Activated T-cell treated with anti-CD3 and anti-CD28 coated beads, Interleukin-2, amount 50 U/mL, for 24 hours (primary cell): ENCODE results near the gene CUL7.
"Not testable (repeated sequence)": the region's sequence is repeated elsewhere in the genome, so short reads cannot be mapped to it uniquely, and the experiment has no call there.

Experiments
- DNase-seq: peaks from one replicate; pipeline ENCODE4 v3.0.0-alpha.2; 2020
- H3K27ac Mint-ChIP-seq: 2 replicates; pipeline ENCODE4 v1.8.0; 2020; ENCODE audit warnings: mild to moderate bottlenecking, mixed read lengths
- H3K27me3 Mint-ChIP-seq: 2 replicates; pipeline ENCODE4 v1.8.0; 2020; ENCODE audit warnings: mixed read lengths
- H3K36me3 Mint-ChIP-seq: 2 replicates; pipeline ENCODE4 v1.8.0; 2020; ENCODE audit warnings: low read depth, mixed read lengths
- H3K4me1 Mint-ChIP-seq: 2 replicates; pipeline ENCODE4 v1.8.0; 2020; ENCODE audit warnings: low read depth, mixed read lengths
- H3K4me3 Mint-ChIP-seq: 2 replicates; pipeline ENCODE4 v1.8.0; 2020; ENCODE audit warnings: mild to moderate bottlenecking, moderate library complexity, mixed read lengths
- H3K9me3 Mint-ChIP-seq: 2 replicates; pipeline ENCODE4 v1.8.0; 2020; ENCODE audit warnings: mixed read lengths

Gene CUL7

DNA sequence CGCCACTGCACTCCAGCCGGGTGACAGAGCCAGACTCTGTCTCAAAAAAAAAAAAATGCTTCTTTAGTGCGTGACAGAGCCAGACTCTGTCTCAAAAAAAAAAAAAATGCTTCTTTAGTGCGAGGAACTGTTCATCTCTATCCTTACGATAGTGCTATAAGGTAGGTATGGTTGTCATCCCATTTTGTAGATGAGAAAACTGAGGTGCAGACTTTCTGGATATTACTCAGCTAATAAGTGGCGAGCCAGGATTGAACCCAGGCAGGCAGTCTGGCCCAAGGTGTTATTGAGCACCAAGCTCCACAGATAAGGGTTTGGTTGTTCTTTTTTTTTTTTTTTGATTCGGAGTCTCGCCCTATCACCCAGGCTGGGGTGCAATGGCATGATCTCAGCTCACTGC, 51.8 kb downstream of the CUL7 start:
- H3K4me1 Mint-ChIP-seq = peaks cover 4% of the 10 kb centered on the region
- no peak overlapping the region for H3K27ac Mint-ChIP-seq
- no peak for DNase-seq
- H3K27me3 Mint-ChIP-seq = no peaks in the 10 kb centered on the region
- H3K36me3 Mint-ChIP-seq = peaks cover 26% of the 10 kb centered on the region
- no peak overlapping the region for H3K4me3 Mint-ChIP-seq
- no peaks in the 10 kb centered on the region for H3K9me3 Mint-ChIP-seq

DNA sequence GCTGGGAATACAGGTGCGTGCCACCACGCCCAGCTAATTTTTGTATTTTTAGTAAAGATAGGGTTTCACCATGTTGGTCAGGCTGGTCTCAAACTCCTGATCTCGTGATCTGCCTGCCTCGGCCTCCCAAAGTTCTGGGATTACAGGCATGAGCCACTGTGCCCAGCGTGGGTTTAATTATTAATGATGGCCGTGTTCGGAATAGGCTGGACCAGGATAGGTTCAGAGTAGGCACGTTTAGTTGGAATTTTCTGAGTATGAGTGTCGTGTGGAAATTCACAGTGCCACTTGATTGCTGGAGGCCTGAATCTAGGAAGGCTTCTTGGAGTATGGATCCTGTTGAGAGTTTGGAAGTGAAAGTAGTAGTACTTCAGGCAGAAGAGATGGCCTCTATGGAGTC, 55.4 kb downstream of the CUL7 start:
- H3K4me3 Mint-ChIP-seq, H3K27me3 Mint-ChIP-seq, H3K27ac Mint-ChIP-seq, DNase-seq, H3K9me3 Mint-ChIP-seq: not testable (repeated sequence)
- Mint-ChIP-seq H3K36me3 (peaks cover 21% of the 10 kb centered on the region), H3K4me1 (peaks cover 11% of the 10 kb centered on the region)

DNA sequence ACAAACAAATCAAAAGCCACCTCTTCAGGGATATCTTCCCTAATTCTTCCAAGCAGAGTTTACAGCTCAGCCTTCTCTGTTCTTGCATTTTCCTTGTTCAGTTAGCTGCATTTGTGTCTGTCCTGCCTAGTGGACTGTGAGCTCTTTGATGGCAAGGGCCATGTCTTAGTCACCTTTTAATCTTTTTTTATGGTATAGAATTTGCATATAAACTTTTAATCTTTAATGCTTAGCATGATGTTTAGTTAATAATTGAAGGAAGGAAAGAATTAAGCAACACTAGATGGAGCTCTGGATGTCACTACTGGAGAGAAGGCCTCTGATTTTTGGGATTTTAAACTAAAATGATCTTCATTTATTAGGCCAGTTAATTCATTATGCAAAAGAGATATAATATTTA, 57.1 kb downstream of the CUL7 start:
- Mint-ChIP-seq H3K36me3 (peaks cover 23% of the 10 kb centered on the region), H3K9me3 (no peaks in the 10 kb centered on the region), H3K4me3 (no peak overlapping the region), H3K27me3 (no peaks in the 10 kb centered on the region), H3K27ac (no peak overlapping the region), H3K4me1 (peaks cover 11% of the 10 kb centered on the region)
- DNase-seq = no peak

DNA sequence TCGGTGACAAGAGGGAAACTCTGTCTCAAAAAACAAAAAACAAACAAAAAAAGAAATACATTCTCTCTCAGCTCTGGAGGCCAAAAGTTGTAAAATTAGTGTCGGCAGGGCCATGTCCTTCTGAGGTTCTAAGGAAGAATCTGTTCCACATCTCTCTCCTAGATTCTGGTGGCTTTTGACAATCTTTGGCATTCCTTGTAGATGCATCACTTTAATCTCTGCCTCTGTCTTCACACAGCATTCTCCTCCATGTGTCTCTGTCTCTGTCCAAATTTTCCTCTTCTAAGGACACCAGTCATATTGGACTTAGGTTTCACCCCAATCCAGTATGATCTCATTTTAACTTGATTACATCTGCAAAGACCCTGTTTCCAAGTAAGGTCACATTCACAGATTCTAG, 60.2 kb downstream of the CUL7 start:
- H3K27ac Mint-ChIP-seq = peak overlapping the region; percentile 5
- peaks cover 44% of the 10 kb centered on the region for H3K36me3 Mint-ChIP-seq
- H3K9me3 Mint-ChIP-seq = no peaks in the 10 kb centered on the region

DNA sequence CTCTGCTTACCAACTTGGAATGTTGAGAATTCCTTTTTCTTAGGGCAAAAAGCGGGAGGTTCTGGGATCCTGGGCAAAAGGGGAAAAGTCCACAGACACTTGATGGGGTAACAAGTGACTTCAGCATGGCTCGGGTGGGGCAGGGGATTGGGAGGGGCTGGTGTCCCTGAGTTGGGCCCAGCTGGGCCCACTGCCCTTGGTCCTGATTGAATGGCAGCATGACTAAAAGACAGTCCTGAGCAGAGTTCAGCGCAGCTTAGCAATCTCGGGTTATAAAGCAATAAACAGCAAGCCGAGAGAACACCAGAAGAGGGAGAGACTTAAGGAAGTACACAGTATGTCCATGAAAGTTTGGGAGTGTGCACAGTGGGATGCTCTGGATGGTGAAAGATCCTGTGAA, 63.7 kb downstream of the CUL7 start:
- Mint-ChIP-seq H3K4me1 (peaks cover 53% of the 10 kb centered on the region), H3K9me3 (no peaks in the 10 kb centered on the region), H3K27me3 (no peaks in the 10 kb centered on the region), H3K36me3 (peaks cover 66% of the 10 kb centered on the region), H3K4me3 (no peak overlapping the region), H3K27ac (no peak overlapping the region)
- no peak for DNase-seq

More for the DNA sequence above, 60.2 kb downstream of the CUL7 start:
- H3K27me3 Mint-ChIP-seq = no peaks in the 10 kb centered on the region
- H3K4me3 Mint-ChIP-seq = no peak overlapping the region
- no peak for DNase-seq
- peaks cover 27% of the 10 kb centered on the region for H3K4me1 Mint-ChIP-seq

DNA sequence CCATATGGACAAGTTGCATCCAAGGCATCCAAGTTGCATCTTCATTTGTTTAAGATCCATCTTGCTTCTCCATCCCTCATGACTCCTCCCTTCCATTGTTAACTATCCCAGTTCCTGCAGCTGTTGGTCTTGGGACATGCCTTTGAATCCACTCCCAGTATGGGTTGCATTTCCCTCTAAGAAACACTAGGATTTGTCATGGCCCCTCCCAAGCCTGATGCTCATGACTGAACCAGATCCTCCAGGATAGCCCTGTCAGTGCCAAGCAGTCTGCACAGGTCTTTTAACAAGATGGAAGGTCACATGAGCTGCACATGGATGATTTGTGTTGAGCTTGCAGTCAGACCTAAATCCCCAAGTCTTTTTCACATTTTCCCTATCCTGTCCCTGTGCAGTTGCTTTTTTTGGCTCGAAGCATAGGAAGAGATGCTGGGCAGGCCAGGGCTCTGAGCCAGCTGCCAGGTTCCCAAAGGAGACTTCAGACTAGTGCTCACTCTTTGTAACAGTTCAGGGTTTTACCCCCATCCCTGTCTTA, 65.1 kb downstream of the CUL7 start:
- Mint-ChIP-seq H3K9me3 (no peaks in the 10 kb centered on the region), H3K4me1 (peaks cover 56% of the 10 kb centered on the region), H3K27me3 (no peaks in the 10 kb centered on the region), H3K4me3 (no peak overlapping the region), H3K36me3 (peaks cover 61% of the 10 kb centered on the region), H3K27ac (no peak overlapping the region)
- no peak for DNase-seq
